Tibial nerve (tissue), 4 donors: ENCODE results near the gene SLC22A5. TPM values are rescaled to one million over a fixed set of nuclear protein-coding genes. Genes with fewer than 3 reads are reported as not detected.
A peak's percentile ranks its signal among the peaks of the same experiment; 100 is the strongest.

Experiments used
- DNase-seq, 2 donors: peaks; one replicate each; pipeline ENCODE4 v3.0.0-alpha.2; 2019; ENCODE audit warnings: low spot score in 2 of 2
- H3K27ac ChIP-seq, 4 donors: fragments of 200-600 bp; sonication (generic) in 3 of 4; one replicate each; pipeline ENCODE4 v1.5.1; 2017 to 2019; ENCODE audit warnings: mild to moderate bottlenecking in 1 of 4
- H3K27me3 ChIP-seq, 2 donors: fragments of 200-600 bp; sonication (generic) in 1 of 2; one replicate each; pipeline versions ENCODE4 v1.5.1 to v1.6.0; 2017 to 2019
- H3K36me3 ChIP-seq, 3 donors: fragments of 200-600 bp; sonication (generic); one replicate each; pipeline ENCODE4 v1.5.1; 2018 to 2019
- H3K4me1 ChIP-seq, 4 donors: fragments of 200-600 bp; sonication (generic) in 3 of 4; one replicate each; pipeline ENCODE4 v1.5.1; 2017 to 2019
- H3K4me3 ChIP-seq, 4 donors: fragments of 200-600 bp; sonication (generic) in 3 of 4; one replicate each; pipeline ENCODE4 v1.5.1; 2017 to 2019; ENCODE audit warnings: mild to moderate bottlenecking in 1 of 4, moderate library complexity in 1 of 4
- H3K9me3 ChIP-seq, 4 donors: fragments of 200-600 bp; sonication (generic) in 3 of 4; one replicate each; pipeline ENCODE4 v1.5.1; 2017 to 2019
- EP300 ChIP-seq, 2 donors: sonication (generic); formaldehyde crosslinking; IDR thresholded peaks; one replicate each; pipeline ENCODE4 v1.6.1; 2017; ENCODE audit warnings: antibody characterized with exemption in 2 of 2, mild to moderate bottlenecking in 1 of 2
- POLR2A ChIP-seq, 2 donors: fragments of 450-650 bp; IDR thresholded peaks; one replicate each; pipeline ENCODE4 v1.6.1; 2017; ENCODE audit warnings: antibody characterized with exemption in 2 of 2, mild to moderate bottlenecking in 2 of 2, moderate library complexity in 2 of 2
- WGBS, 2 donors: methylation state at CpG; one replicate each; pipeline ENCODE4 v1.1.5; 2018; 5-methylcytosine and 5-hydroxymethylcytosine counted together
- total RNA-seq, 4 donors: library from RNA; depleted of rRNA; stranded (reverse); fragments of >200 nt; gene quantifications; one replicate each; pipeline ENCODE4 v1.1.0, GENCODE V29; 2016
- TF ChIP-seq, protein P1 (sequence below), 5 experiments: fragments of 200-600 bp in 3 of 5; fragments of 450-650 bp in 2 of 5; sonication (generic) in 3 of 5; IDR thresholded peaks; one replicate each; pipeline ENCODE4 v1.5.1; 2016 to 2019; ENCODE audit warnings: antibody characterized with exemption in 5 of 5, mild to moderate bottlenecking in 3 of 5, moderate library complexity in 2 of 5

Gene SLC22A5
- total RNA-seq, 4 donors from 2014 or later, result 11.3 to 19.0 (median 16.3) TPM

DNA sequence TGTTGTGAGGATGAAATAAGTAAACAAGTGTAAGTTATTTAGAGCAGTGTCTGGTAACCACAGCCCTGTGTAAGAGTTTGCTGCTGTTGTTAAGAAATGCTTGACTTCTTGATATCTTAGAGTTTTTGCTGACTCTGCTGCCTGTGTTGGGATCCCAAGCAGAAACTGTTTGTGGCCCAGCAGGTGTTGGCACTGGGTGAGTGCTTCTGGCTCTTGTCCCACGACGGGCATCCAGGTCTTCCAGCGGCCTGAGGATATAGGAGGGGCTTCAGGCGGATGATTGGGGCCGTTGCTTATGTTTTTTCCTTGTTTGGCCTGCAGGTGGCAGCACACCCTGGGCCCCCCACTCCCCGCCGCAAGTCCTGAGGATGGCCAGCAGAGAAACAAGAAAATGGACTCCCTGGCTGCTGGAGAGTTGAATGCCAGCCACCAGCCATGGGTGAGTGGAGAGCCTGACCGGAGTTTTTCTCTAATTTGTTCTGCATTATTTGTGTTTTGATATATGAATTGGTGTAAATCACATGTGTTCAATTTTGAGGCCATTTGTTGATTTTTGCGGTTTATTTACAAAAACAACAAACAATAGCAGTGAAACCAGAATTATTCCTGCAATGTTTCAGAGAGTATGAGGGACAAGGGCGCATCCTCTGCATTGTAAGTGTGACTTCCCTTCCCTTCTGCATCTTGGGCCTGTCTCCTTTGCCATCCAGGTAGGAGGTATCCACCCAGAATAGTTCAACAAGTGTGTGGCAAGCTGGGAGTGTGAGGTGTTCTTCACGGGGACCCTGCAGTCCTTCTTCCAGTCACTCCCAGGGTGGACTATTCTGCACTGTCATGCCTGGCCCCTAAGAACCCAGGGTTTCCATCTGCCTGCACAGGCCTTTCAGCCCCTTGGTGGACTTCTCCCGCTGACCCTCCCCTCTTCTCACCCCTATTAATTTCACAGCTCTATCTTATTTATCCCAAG lies 50.3 kb downstream of the SLC22A5 start:
- peak; percentile 31 to 63 for DNase-seq
- Histone ChIP-seq H3K4me3 (no peak overlapping the region), H3K27ac (peak overlapping the region; percentile 38 to 86 (median 79)), H3K27me3 (no peaks in the 10 kb centered on the region), H3K9me3 (no peaks in the 10 kb centered on the region), H3K36me3 (peaks cover 0 to 9% (median 0%) of the 10 kb centered on the region in 3 donors), H3K4me1 (peaks cover 0 to 84% (median 55%) of the 10 kb centered on the region in 4 donors)
- peak in 1 of 2 donors; percentile 70 for TF ChIP-seq EP300 (IDR thresholded peaks at IDR 0.05)
- TF ChIP-seq POLR2A (IDR thresholded peaks at IDR 0.05), result no peak
- TF ChIP-seq, protein P1, sequence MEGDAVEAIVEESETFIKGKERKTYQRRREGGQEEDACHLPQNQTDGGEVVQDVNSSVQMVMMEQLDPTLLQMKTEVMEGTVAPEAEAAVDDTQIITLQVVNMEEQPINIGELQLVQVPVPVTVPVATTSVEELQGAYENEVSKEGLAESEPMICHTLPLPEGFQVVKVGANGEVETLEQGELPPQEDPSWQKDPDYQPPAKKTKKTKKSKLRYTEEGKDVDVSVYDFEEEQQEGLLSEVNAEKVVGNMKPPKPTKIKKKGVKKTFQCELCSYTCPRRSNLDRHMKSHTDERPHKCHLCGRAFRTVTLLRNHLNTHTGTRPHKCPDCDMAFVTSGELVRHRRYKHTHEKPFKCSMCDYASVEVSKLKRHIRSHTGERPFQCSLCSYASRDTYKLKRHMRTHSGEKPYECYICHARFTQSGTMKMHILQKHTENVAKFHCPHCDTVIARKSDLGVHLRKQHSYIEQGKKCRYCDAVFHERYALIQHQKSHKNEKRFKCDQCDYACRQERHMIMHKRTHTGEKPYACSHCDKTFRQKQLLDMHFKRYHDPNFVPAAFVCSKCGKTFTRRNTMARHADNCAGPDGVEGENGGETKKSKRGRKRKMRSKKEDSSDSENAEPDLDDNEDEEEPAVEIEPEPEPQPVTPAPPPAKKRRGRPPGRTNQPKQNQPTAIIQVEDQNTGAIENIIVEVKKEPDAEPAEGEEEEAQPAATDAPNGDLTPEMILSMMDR (IDR thresholded peaks at IDR 0.05), result peak; percentile 87 to 93 (median 88)
- WGBS, 2 donors, result 28% methylated on average over 11 to 12 of the region's 12 CpGs

DNA sequence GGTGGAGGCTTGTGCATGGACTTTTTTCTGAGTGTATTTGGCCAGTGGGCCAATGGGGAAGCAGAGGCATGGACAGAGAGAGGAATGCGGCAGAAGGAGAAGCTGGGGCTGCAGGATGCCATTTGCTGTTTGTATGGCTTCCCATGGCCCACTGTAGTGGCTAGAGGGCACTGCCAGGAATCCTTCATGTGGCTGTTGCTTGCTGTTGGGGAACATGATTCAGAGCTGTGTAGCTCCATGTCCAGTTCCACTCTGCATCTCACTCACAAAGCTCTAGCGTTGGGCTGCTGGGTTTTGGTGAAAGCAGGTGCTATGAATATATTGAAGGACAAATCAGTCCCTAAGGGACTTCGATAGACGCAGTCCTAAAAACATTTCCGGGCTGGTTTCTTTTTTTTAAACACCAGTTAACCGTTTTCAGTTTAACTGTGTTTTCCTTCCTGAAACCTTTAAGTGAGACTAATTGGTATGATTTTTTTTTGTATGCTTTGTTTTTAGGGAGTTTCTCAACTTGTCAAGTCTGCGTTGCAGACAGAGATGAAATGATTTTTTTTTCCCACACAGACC lies 51.3 kb downstream of the SLC22A5 start:
- WGBS, 2 donors, result 48 to 68% methylated on average over 7 of the region's 7 CpGs
- peak overlapping the region in 3 of 4 donors; percentile 79 to 86 (median 79) for H3K27ac ChIP-seq
- no peak for DNase-seq
- no peaks in the 10 kb centered on the region for H3K27me3 ChIP-seq
- H3K36me3 ChIP-seq, result peaks cover 0 to 9% (median 0%) of the 10 kb centered on the region in 3 donors
- no peak overlapping the region for H3K4me3 ChIP-seq
- peaks cover 0 to 84% (median 55%) of the 10 kb centered on the region in 4 donors for H3K4me1 ChIP-seq
- TF ChIP-seq, protein P1 (IDR thresholded peaks at IDR 0.05), result no peak
- no peaks in the 10 kb centered on the region for H3K9me3 ChIP-seq

DNA sequence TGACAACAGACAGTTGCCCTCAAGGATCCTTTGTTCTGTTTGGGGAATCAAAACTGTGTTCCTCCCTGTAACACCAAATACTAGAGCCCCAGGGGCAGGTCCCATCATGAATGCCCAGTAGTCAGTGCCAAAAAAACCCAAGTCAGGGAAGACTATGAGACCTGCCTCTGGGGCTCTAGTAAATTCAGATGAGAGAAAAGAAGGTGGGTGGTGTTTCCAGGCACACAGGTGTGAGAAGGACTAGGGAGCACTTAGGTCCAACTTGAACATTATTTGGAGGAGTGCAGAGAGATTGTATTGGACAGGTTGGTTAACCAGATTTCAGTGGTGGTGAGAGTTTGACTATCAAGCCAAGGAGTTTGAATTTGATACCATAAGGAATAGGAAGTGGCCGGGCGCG lies 52.0 kb downstream of the SLC22A5 start:
- H3K27me3 ChIP-seq, result no peaks in the 10 kb centered on the region
- no peak overlapping the region for H3K4me3 ChIP-seq
- H3K4me1 ChIP-seq, result peaks cover 0 to 87% (median 60%) of the 10 kb centered on the region in 4 donors
- TF ChIP-seq POLR2A (IDR thresholded peaks at IDR 0.05) (no peak), EP300 (IDR thresholded peaks at IDR 0.05) (no peak)
- TF ChIP-seq, protein P1 (IDR thresholded peaks at IDR 0.05), result no peak
- 91 to 100% methylated on average over 3 of the region's 3 CpGs for WGBS, 2 donors
- no peak for DNase-seq
- H3K9me3 ChIP-seq, result no peaks in the 10 kb centered on the region
- peaks cover 0 to 9% (median 0%) of the 10 kb centered on the region in 3 donors for H3K36me3 ChIP-seq
- peak overlapping the region in 3 of 4 donors; percentile 79 to 86 (median 79) for H3K27ac ChIP-seq

DNA sequence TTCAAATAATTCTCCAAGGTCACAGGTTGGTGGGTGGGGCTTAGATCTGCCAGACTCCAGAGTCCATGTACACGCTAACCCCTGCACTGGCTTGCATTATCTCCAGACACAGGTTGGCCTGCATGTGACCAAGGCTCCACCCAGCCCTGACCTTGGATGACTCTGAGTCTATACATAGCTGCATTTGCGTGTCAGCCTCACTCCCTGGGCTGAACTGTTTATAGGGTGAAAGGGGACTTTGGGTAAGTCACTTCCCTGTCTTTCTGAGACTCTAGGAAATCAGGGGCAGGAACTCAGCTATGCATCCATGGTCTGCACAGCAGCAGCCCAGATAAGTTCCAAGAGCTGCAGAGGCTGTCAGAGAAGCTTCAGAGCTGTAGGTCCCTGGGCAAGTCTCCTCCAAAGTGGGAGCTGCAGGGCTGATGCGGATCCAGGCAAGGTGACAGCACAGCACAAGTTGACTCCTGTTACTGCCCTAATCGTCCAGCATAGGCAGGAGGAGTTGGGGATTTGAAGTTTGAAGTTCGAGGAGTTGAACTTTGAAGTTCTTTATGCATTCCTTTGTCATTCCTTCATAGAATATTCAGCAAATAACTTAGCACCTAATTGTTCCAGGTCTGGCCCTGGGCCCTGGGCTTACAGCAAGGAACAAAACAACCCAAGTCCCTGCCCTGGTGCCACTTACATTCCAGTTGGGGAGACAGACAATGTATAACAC lies 53.4 kb downstream of the SLC22A5 start:
- Histone ChIP-seq H3K27me3 (no peaks in the 10 kb centered on the region), H3K4me1 (peaks cover 0 to 92% (median 69%) of the 10 kb centered on the region in 4 donors), H3K4me3 (no peak overlapping the region), H3K27ac (peak overlapping the region in 2 of 4 donors; percentile 21 to 47), H3K36me3 (peaks cover 0 to 9% (median 0%) of the 10 kb centered on the region in 3 donors), H3K9me3 (no peaks in the 10 kb centered on the region)
- 37 to 48% methylated on average over 5 of the region's 5 CpGs for WGBS, 2 donors
- no peak for DNase-seq
- TF ChIP-seq EP300 (IDR thresholded peaks at IDR 0.05) (no peak), POLR2A (IDR thresholded peaks at IDR 0.05) (no peak)
- TF ChIP-seq, protein P1 (IDR thresholded peaks at IDR 0.05), result no peak
